ENCODE results near the gene BPHL. TPM values are rescaled to one million over a fixed set of nuclear protein-coding genes. Genes with fewer than 3 reads are reported as not detected.

The BPHL gene
- total RNA-seq, 1 experiment from 2014 or later, result 31.3 TPM

GRCh38 chr6:3195420-3195694 lies 76.8 kb downstream of the BPHL start:
- no peaks in the 10 kb centered on the region for H3K36me3 ChIP-seq (ENCODE audit: control insufficient read depth in 1 of 2, insufficient read depth in 2 of 2, low read length in 2 of 2)
- CTCF ChIA-PET, result interaction anchor here (1.1 to 1.6 kb wide), 2 partner anchors 56 to 69 kb away, joined by 4 to 6 read pairs; no protein-coding TSS in a partner anchor
- H3K9me3 ChIP-seq (ENCODE audit: control insufficient read depth in 1 of 2, insufficient read depth in 1 of 2, low read depth in 1 of 2, low read length in 2 of 2), result no peaks in the 10 kb centered on the region; a peak in 1 of 4 replicates
- no peaks in the 10 kb centered on the region for H3K9me2 ChIP-seq (ENCODE audit: insufficient read depth)
- DNase-seq (ENCODE audit: low read depth, low spot score) (no peak), ATAC-seq (no peak)
- RAD21 ChIA-PET (ENCODE audit: low non-redundant PET in 1 of 2, low total read pairs in 2 of 2, uncharacterized antibody in 2 of 2, unreplicated experiment in 2 of 2), result no interaction called here
- H3K4me2 ChIP-seq (ENCODE audit: low read length), result 0 out of 2 replicates have a peak overlapping the region, but pooled peaks have one; percentile 57
- peaks cover 8 to 20% of the 10 kb centered on the region in 2 experiments; a peak in 3 of 4 replicates for H3K4me1 ChIP-seq (ENCODE audit: control insufficient read depth in 1 of 2, insufficient read depth in 2 of 2, low read length in 2 of 2)
- H3K27me3 ChIP-seq (ENCODE audit: insufficient read depth, low read length), result no peaks in the 10 kb centered on the region
- no peaks in the 10 kb centered on the region for H4K20me1 ChIP-seq (ENCODE audit: insufficient read depth)
- POLR2A ChIA-PET, result no interaction called here
- no TSS peak for BruUV-seq (replicated peaks)
- no peaks in the 10 kb centered on the region for H3K79me2 ChIP-seq (ENCODE audit: insufficient read depth, low read length)
- no peak overlapping the region for H3K27ac ChIP-seq (ENCODE audit: low read depth, low read length)
- TF ChIP-seq JUND (IDR thresholded peaks at IDR 0.05), result no peak
- TF ChIP-seq YY1 (IDR thresholded peaks at IDR 0.05; ENCODE audit: extremely low read depth, insufficient replicate concordance, low read depth, low read length), result no peak
- no peak for TF ChIP-seq CBX3 (IDR thresholded peaks at IDR 0.05; ENCODE audit: low read depth)
- no peak for TF ChIP-seq SRF (IDR thresholded peaks at IDR 0.05; ENCODE audit: low read depth)
- no peak for TF ChIP-seq SIN3A (IDR thresholded peaks at IDR 0.05; ENCODE audit: low read depth)
- no peak for TF ChIP-seq EZH2 (IDR thresholded peaks at IDR 0.05)
- no peak for TF ChIP-seq FOSL1 (IDR thresholded peaks at IDR 0.05; ENCODE audit: low read depth)
- TF ChIP-seq CEBPB (IDR thresholded peaks at IDR 0.05; ENCODE audit: low read depth), result no peak
- no peak for TF ChIP-seq ZFX (IDR thresholded peaks at IDR 0.05)
- TF ChIP-seq ATF3 (IDR thresholded peaks at IDR 0.05), result no peak
- no peak for TF ChIP-seq REST (IDR thresholded peaks at IDR 0.05; ENCODE audit: low read depth)
- no peak for TF ChIP-seq ELF1 (IDR thresholded peaks at IDR 0.05; ENCODE audit: borderline replicate concordance, low read depth)
- no peak for TF ChIP-seq ZNF274 (IDR thresholded peaks at IDR 0.05; ENCODE audit: low read depth, low read length)
- no peak for TF ChIP-seq RAD21 (IDR thresholded peaks at IDR 0.05; ENCODE audit: low read depth)
- TF ChIP-seq TCF7L2 (IDR thresholded peaks at IDR 0.05; ENCODE audit: borderline replicate concordance, extremely low read depth, insufficient read depth, insufficient read length), result no peak
- no peak for TF ChIP-seq CTCF (IDR thresholded peaks at IDR 0.05 in 2 of 3, conservative IDR thresholded peaks at IDR 0.05 in 1 of 3; ENCODE audit: borderline replicate concordance in 1 of 3, insufficient read depth in 1 of 3, low read depth in 2 of 3, low read length in 2 of 3)
- TF ChIP-seq POLR2AphosphoS5 (IDR thresholded peaks at IDR 0.05; ENCODE audit: low read depth, low read length), result no peak
- TF ChIP-seq EGR1 (IDR thresholded peaks at IDR 0.05; ENCODE audit: low read depth), result no peak
- H3K9ac ChIP-seq (ENCODE audit: low read length), result no peak overlapping the region
- H2AFZ ChIP-seq (ENCODE audit: low read depth, low read length, poor library complexity, severe bottlenecking), result peak overlapping the region; percentile 49
- intact Hi-C loops (cut with micrococcal nuclease), result no loop called here
- H3K4me3 ChIP-seq (replicated peaks in 1 of 2; ENCODE audit: low read depth in 1 of 2, low read length in 2 of 2), result no peak overlapping the region

Measured in HCT116 (cell line).